ENCODE data around the gene PARVB.
A peak's percentile ranks its signal among the peaks of the same experiment; 100 is the strongest.

The PARVB gene

GRCh38 chr22:44167501-44167900 is 143.4 kb downstream of the PARVB start:
- DNase-seq = no peak

GRCh38 chr22:44168206-44168605 is 144.1 kb downstream of the PARVB start:
- DNase-seq = no peak

- no peak for DNase-seq
Measured at GRCh38 chr22:44170470-44170869, 146.4 kb downstream of the PARVB start.

- peak; percentile 63 for DNase-seq
Measured at GRCh38 chr22:44171561-44171960, 147.5 kb downstream of the PARVB start.

GRCh38 chr22:44172370-44173108 is 148.4 kb downstream of the PARVB start:
- DNase-seq = peak; percentile 90

- DNase-seq = no peak
Measured at GRCh38 chr22:44173154-44173553, 149.1 kb downstream of the PARVB start.

- no peak for DNase-seq
Measured at GRCh38 chr22:44175676-44176075, 151.6 kb downstream of the PARVB start.

- peak; percentile 32 for DNase-seq
Measured at GRCh38 chr22:44179196-44179988, 155.3 kb downstream of the PARVB start.

- DNase-seq = peak; percentile 50
Measured at GRCh38 chr22:44179989-44180705, 156.0 kb downstream of the PARVB start.

GRCh38 chr22:44180706-44181032 is 156.6 kb downstream of the PARVB start, which contains the start of gene PARVG:
Gene PARVG, plus strand, starts transcription at chr22:44180925. Its CDS starts 2,405 bp downstream, at chr22:44183330.
- DNase-seq = peak; percentile 70

GRCh38 chr22:44181033-44181911 is 157.2 kb downstream of the PARVB start:
- DNase-seq = peak; percentile 85

GRCh38 chr22:44181912-44182587 is 157.9 kb downstream of the PARVB start:
- peak; percentile 64 for DNase-seq

- DNase-seq = peak; percentile 89
Measured at GRCh38 chr22:44182588-44183286, 158.6 kb downstream of the PARVB start.

- no peak for DNase-seq
Measured at GRCh38 chr22:44183287-44183588, 159.1 kb downstream of the PARVB start.

GRCh38 chr22:44184006-44184405 is 159.9 kb downstream of the PARVB start:
- DNase-seq = no peak

GRCh38 chr22:44185237-44186120 is 161.4 kb downstream of the PARVB start:
- no peak for DNase-seq

GRCh38 chr22:44186121-44186510 is 162.0 kb downstream of the PARVB start:
- DNase-seq = no peak

- no peak for DNase-seq
Measured at GRCh38 chr22:44186737-44187136, 162.6 kb downstream of the PARVB start.

GRCh38 chr22:44187652-44188230 is 163.6 kb downstream of the PARVB start:
- no peak for DNase-seq

- DNase-seq = no peak
Measured at GRCh38 chr22:44188316-44188715, 164.2 kb downstream of the PARVB start.

Measured in hematopoietic multipotent progenitor cell treated with erythropoietin and hydrocortisone succinate and interleukin-3 and kit ligand, for 4 days (in vitro differentiated cells).